Prostate gland (tissue), 1 donor: ENCODE data around the gene EPS8.

Experiments used
- POLR2A ChIP-seq: fragments of 450-650 bp; IDR thresholded peaks from one replicate; pipeline ENCODE4 v1.6.1; 2016; ENCODE audit warnings: antibody characterized with exemption, mild to moderate bottlenecking
- POLR2AphosphoS5 ChIP-seq: sonication (generic); formaldehyde crosslinking; IDR thresholded peaks from one replicate; pipeline ENCODE4 v1.6.1; 2017; ENCODE audit warnings: antibody characterized with exemption

GRCh38 chr12:15601210-15601800 is 187.9 kb downstream of the EPS8 start:
- TF ChIP-seq POLR2A, result no peak
- TF ChIP-seq POLR2AphosphoS5, result no peak
